Hepatocyte (in vitro differentiated cells): ENCODE measurements around the gene SLX4. TPM values are rescaled to one million over a fixed set of nuclear protein-coding genes. Genes with fewer than 3 reads are reported as not detected.

Experiments
- DNase-seq: peaks from one replicate; pipeline ENCODE4 v3.0.0-alpha.2; 2016; ENCODE audit warnings: low spot score
- H2AFZ ChIP-seq: fragments of 200-600 bp; sonication (generic); 2 replicates; pipeline ENCODE4 v1.6.0; 2016; ENCODE audit warnings: antibody characterized with exemption, mild to moderate bottlenecking
- H3K27ac ChIP-seq: fragments of 200-600 bp; sonication (generic); 2 replicates; pipeline ENCODE4 v1.5.1; 2016; ENCODE audit warnings: mild to moderate bottlenecking
- H3K27me3 ChIP-seq: fragments of 200-600 bp; sonication (generic); 2 replicates; pipeline ENCODE4 v1.6.1; 2016
- H3K36me3 ChIP-seq: fragments of 200-600 bp; sonication (generic); replicated peaks from 2 replicates; pipeline ENCODE4 v1.5.1; 2016; ENCODE audit warnings: low read depth; ENCODE audit not compliant: insufficient read depth
- H3K4me1 ChIP-seq: fragments of 200-600 bp; sonication (generic); 2 replicates; pipeline ENCODE4 v1.5.1; 2016; ENCODE audit warnings: mild to moderate bottlenecking, moderate library complexity; ENCODE audit not compliant: insufficient read depth
- H3K4me2 ChIP-seq: fragments of 200-600 bp; sonication (generic); 2 replicates; pipeline ENCODE4 v1.6.0; 2016
- H3K4me3 ChIP-seq: fragments of 200-600 bp; sonication (generic); 2 replicates; pipeline ENCODE4 v1.5.1; 2016; ENCODE audit warnings: mild to moderate bottlenecking
- H3K79me2 ChIP-seq: fragments of 200-600 bp; sonication (generic); 2 replicates; pipeline ENCODE4 v1.6.0; 2017; ENCODE audit warnings: mild to moderate bottlenecking
- H3K9me2 ChIP-seq: fragments of 200-600 bp; sonication (generic); replicated peaks from 2 replicates; pipeline ENCODE4 v1.6.0; 2017; ENCODE audit warnings: mild to moderate bottlenecking; ENCODE audit not compliant: insufficient read depth
- H3K9me3 ChIP-seq: fragments of 200-600 bp; sonication (generic); 2 replicates; pipeline ENCODE4 v1.5.1; 2016; ENCODE audit warnings: low read depth, mild to moderate bottlenecking
- H4K20me1 ChIP-seq: fragments of 200-600 bp; sonication (generic); 2 replicates; pipeline ENCODE4 v1.6.0; 2016; ENCODE audit warnings: mild to moderate bottlenecking; ENCODE audit not compliant: insufficient read depth, poor library complexity, severe bottlenecking
- EZH2 ChIP-seq: fragments of 200-600 bp; sonication (generic); IDR thresholded peaks from 2 replicates; pipeline ENCODE4 v1.6.1; 2016; ENCODE audit warnings: antibody characterized with exemption, mild to moderate bottlenecking, borderline replicate concordance
- EZH2phosphoT487 ChIP-seq: fragments of 200-600 bp; sonication (generic); IDR thresholded peaks from one replicate; pipeline ENCODE4 v1.6.1; 2018; ENCODE audit warnings: antibody characterized with exemption, mild to moderate bottlenecking, low read depth, moderate library complexity; ENCODE audit not compliant: unreplicated experiment, severe bottlenecking
- WGBS: methylation state at CpG from one replicate; pipeline ENCODE4 v1.1.6; 2016; ENCODE audit warnings: low lambda C conversion rate; ENCODE audit errors: missing lambda C conversion rate; 5-methylcytosine and 5-hydroxymethylcytosine counted together
- polyA plus RNA-seq: library from polyadenylated mRNA; unstranded; fragments of >200 nt; fragmentation: Nextera tagmentation; extraction: Ambion mirVana; gene quantifications from 2 replicates; pipeline ENCODE4 v1.2.1, GENCODE V29; 2016
- total RNA-seq: library from RNA; depleted of rRNA; stranded (reverse); fragments of >200 nt; gene quantifications from 2 replicates; pipeline ENCODE4 v1.2.3, GENCODE V29; 2014
- TF ChIP-seq, protein P1 (sequence below): fragments of 200-600 bp; sonication (generic); IDR thresholded peaks from 2 replicates; pipeline ENCODE4 v1.5.1; 2016; ENCODE audit warnings: antibody characterized with exemption, mild to moderate bottlenecking; ENCODE audit not compliant: poor library complexity

The SLX4 gene
- total and polyA plus RNA-seq, 2 experiments from 2014 or later: 1.9 to 4.6 TPM

DNA sequence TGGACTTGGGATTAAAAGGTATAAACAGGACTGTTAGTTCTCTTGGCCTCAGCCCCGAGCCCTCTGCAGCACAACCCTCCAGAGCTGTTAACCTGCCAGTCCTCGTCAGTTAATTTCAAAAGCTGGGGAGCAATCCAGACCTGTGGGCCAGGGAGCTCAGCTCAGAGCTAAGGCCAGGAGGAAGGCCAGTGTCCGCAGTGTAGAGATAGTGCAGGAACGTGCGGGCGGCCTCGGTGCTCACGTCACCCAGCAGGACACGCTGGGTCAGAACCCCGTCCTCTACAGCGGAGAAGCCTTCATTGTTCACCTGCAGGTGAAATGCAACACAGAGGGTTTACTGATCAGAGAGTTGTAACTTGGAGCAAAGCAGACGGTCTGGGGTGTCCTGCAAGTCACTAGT lies 18.8 kb downstream of the SLX4 start:
- TF ChIP-seq EZH2 (no peak), EZH2phosphoT487 (no peak)
- TF ChIP-seq, protein P1, sequence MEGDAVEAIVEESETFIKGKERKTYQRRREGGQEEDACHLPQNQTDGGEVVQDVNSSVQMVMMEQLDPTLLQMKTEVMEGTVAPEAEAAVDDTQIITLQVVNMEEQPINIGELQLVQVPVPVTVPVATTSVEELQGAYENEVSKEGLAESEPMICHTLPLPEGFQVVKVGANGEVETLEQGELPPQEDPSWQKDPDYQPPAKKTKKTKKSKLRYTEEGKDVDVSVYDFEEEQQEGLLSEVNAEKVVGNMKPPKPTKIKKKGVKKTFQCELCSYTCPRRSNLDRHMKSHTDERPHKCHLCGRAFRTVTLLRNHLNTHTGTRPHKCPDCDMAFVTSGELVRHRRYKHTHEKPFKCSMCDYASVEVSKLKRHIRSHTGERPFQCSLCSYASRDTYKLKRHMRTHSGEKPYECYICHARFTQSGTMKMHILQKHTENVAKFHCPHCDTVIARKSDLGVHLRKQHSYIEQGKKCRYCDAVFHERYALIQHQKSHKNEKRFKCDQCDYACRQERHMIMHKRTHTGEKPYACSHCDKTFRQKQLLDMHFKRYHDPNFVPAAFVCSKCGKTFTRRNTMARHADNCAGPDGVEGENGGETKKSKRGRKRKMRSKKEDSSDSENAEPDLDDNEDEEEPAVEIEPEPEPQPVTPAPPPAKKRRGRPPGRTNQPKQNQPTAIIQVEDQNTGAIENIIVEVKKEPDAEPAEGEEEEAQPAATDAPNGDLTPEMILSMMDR: no peak
- Histone ChIP-seq H3K4me2 (no peak overlapping the region), H3K79me2 (no peaks in the 10 kb centered on the region), H3K4me3 (no peak overlapping the region), H3K27me3 (no peaks in the 10 kb centered on the region), H3K36me3 (no peaks in the 10 kb centered on the region), H3K9me2 (no peaks in the 10 kb centered on the region), H4K20me1 (no peaks in the 10 kb centered on the region), H2AFZ (no peak overlapping the region), H3K9me3 (no peaks in the 10 kb centered on the region), H3K27ac (no peak overlapping the region), H3K4me1 (no peaks in the 10 kb centered on the region)
- DNase-seq: no peak
- WGBS: 97% methylated on average over 12 of the region's 12 CpGs

GRCh38 chr16:3591991-3592390 lies 19.4 kb downstream of the SLX4 start:
- Histone ChIP-seq H2AFZ (no peak overlapping the region), H3K9me3 (no peaks in the 10 kb centered on the region), H3K4me2 (no peak overlapping the region), H3K27ac (no peak overlapping the region), H3K4me1 (no peaks in the 10 kb centered on the region), H3K4me3 (no peak overlapping the region), H3K27me3 (no peaks in the 10 kb centered on the region), H3K9me2 (no peaks in the 10 kb centered on the region), H4K20me1 (no peaks in the 10 kb centered on the region), H3K36me3 (no peaks in the 10 kb centered on the region), H3K79me2 (no peaks in the 10 kb centered on the region)
- no peak for DNase-seq
- 99% methylated on average over 6 of the region's 6 CpGs for WGBS
- TF ChIP-seq, protein P1: no peak
- TF ChIP-seq EZH2phosphoT487: no peak
- TF ChIP-seq EZH2: no peak

DNA sequence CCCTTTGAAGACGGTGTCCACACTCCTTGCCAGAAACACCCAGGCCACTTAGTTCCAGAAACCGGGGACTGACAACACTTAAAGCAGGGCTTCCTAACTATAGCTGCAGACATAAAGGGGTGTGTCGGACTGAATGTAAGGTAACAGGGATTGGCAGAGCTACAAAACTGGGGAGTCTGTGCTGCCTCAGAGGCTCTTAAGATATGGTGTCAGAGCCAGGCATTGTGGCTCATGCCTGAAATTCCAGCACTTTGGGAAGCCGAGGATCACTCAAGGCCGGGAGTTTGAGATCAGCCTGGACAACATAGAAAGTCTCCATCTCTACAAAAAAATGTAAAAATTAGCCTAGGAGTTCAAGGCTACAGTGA lies 20.0 kb downstream of the SLX4 start:
- H3K36me3 ChIP-seq: no peaks in the 10 kb centered on the region
- DNase-seq: no peak
- H3K27me3 ChIP-seq: no peaks in the 10 kb centered on the region
- H3K27ac ChIP-seq: no peak overlapping the region
- 88% methylated on average over 5 of the region's 5 CpGs for WGBS
- H3K4me2 ChIP-seq: no peak overlapping the region
- no peaks in the 10 kb centered on the region for H3K9me2 ChIP-seq
- no peak overlapping the region for H2AFZ ChIP-seq
- no peaks in the 10 kb centered on the region for H3K79me2 ChIP-seq
- no peaks in the 10 kb centered on the region for H4K20me1 ChIP-seq
- H3K4me3 ChIP-seq: no peak overlapping the region
- H3K9me3 ChIP-seq: no peaks in the 10 kb centered on the region
- H3K4me1 ChIP-seq: no peaks in the 10 kb centered on the region
- TF ChIP-seq, protein P1: no peak
- TF ChIP-seq EZH2 (no peak), EZH2phosphoT487 (no peak)
